K562 (cell line): ENCODE measurements around the gene ERMARD. TPM values are rescaled to one million over a fixed set of nuclear protein-coding genes. Genes with fewer than 3 reads are reported as not detected.

Experiments used
- ATF7 ChIP-seq: fragments of 450-650 bp; IDR thresholded peaks from 2 replicates; pipeline ENCODE4 v1.7.1; 2014; ENCODE audit warnings: mild to moderate bottlenecking, moderate library complexity
- KLF1 ChIP-seq: fragments of 450-650 bp; IDR thresholded peaks from 2 replicates; pipeline ENCODE4 v1.6.1; 2016; ENCODE audit warnings: missing genetic modification characterization, missing compliant biosample characterization
- KLF13 ChIP-seq: fragments of 450-650 bp; IDR thresholded peaks from 2 replicates; pipeline ENCODE4 v1.6.1; 2016; ENCODE audit warnings: missing genetic modification characterization, low read depth, mild to moderate bottlenecking, missing compliant biosample characterization, moderate library complexity, borderline replicate concordance
- MGA ChIP-seq: fragments of 450-650 bp; IDR thresholded peaks from 2 replicates; pipeline ENCODE4 v1.6.1; 2016; ENCODE audit warnings: mild to moderate bottlenecking, moderate library complexity
- NCOA1 ChIP-seq: fragments of 450-650 bp; IDR thresholded peaks from 2 replicates; pipeline ENCODE4 v1.6.1; 2016; ENCODE audit warnings: low read depth
- PPARD ChIP-seq: fragments of 250-450 bp; sonication (Bioruptor Pico); IDR thresholded peaks from 2 replicates; pipeline ENCODE4 v1.8.0; 2022; ENCODE audit warnings: inconsistent platforms, mild to moderate bottlenecking, moderate library complexity
- RAD51 ChIP-seq: fragments of 450-650 bp; IDR thresholded peaks from 2 replicates; pipeline ENCODE4 v1.7.1; 2016; ENCODE audit warnings: low read depth, mild to moderate bottlenecking, borderline replicate concordance
- VEZF1 ChIP-seq: fragments of 200-800 bp; sonication (Bioruptor generic); IDR thresholded peaks from 2 replicates; pipeline ENCODE4 v1.6.1; 2017; ENCODE audit warnings: missing genetic modification characterization, missing compliant biosample characterization
- ZBTB12 ChIP-seq: fragments of 250-450 bp; sonication (Bioruptor Pico); IDR thresholded peaks from 2 replicates; pipeline ENCODE4 v1.4.0; 2020
- ZNF584 ChIP-seq: fragments of 200-800 bp; sonication (Bioruptor generic); IDR thresholded peaks from 2 replicates; pipeline ENCODE4 v1.6.1; 2016; ENCODE audit warnings: low read depth, mild to moderate bottlenecking, missing genetic modification characterization, missing compliant biosample characterization
- ZNF655 ChIP-seq: fragments of 250-450 bp; sonication (Bioruptor Pico); IDR thresholded peaks from 2 replicates; pipeline ENCODE4 v1.5.0; 2021
- polyA plus RNA-seq, 8 experiments: library from polyadenylated mRNA; depleted of rRNA in 4 of 8; stranded (reverse) in 5 of 8; unstranded in 3 of 8; fragments of >200 nt; fragmentation: Nextera tagmentation in 2 of 8; fragmentation: Illumina TruSeq in 1 of 8; extraction: Ambion mirVana in 2 of 8; extraction: Trizol in 1 of 8; gene quantifications; 2 replicates each; pipeline versions ENCODE4 v1.2.1 to v1.2.3, GENCODE V29; 2011 to 2014; ENCODE audit warnings: inconsistent platforms in 1 of 8, missing spikeins in 1 of 8
- total RNA-seq, 7 experiments: library from RNA; depleted of rRNA in 6 of 7; stranded (reverse); fragments of >200 nt in 6 of 7; fragmentation: Illumina TruSeq in 2 of 7; extraction: Trizol in 2 of 7; gene quantifications; 2 replicates each; pipeline versions ENCODE4 v1.2.1 to v1.2.3, GENCODE V29; 2011 to 2021; ENCODE audit warnings: low replicate concordance in 1 of 7

The ERMARD gene
- total and polyA plus RNA-seq, 9 of the 15 experiments (the other 6 are each of a cell fraction or from before 2014, with no cell fraction given) = 14.5 to 68.6 (median 27.7) TPM

GRCh38 chr6:169701954-169702839, 49.2 kb upstream of the ERMARD start, which contains the start of the genes C6orf120 and WDR27 (continued):
- TF ChIP-seq VEZF1 (CRISPR knock-in tag) (peak; percentile 81), KLF13 (tag) (peak; percentile 98; the same call in 1 of the 2 replicates), MGA (peak; percentile 81), RAD51 (0 out of 2 replicates have a peak, but pooled peaks have one; percentile 6), ZNF584 (CRISPR knock-in tag) (no peak), ZBTB12 (CRISPR knock-in tag) (peak; percentile 89), ATF7 (peak; percentile 83), KLF1 (peak; percentile 92), NCOA1 (0 out of 2 replicates have a peak, but pooled peaks have one; percentile 48), ZNF655 (CRISPR knock-in tag) (no peak), PPARD (CRISPR knock-in tag) (no peak)
